HG02938 (cell line): Measurements from ENCODE around the gene KLK10.
"Not testable (repeated sequence)": the region's sequence is repeated elsewhere in the genome, so short reads cannot be mapped to it uniquely, and the experiment has no call there.

Experiments
- ATAC-seq: cut with Tn5 transposase; IDR thresholded peaks from one replicate; pipeline ENCODE4 v1.9.1; 2021; ENCODE audit warnings: mild to moderate bottlenecking, moderate library complexity; ENCODE audit not compliant: unreplicated experiment

Gene KLK10

DNA sequence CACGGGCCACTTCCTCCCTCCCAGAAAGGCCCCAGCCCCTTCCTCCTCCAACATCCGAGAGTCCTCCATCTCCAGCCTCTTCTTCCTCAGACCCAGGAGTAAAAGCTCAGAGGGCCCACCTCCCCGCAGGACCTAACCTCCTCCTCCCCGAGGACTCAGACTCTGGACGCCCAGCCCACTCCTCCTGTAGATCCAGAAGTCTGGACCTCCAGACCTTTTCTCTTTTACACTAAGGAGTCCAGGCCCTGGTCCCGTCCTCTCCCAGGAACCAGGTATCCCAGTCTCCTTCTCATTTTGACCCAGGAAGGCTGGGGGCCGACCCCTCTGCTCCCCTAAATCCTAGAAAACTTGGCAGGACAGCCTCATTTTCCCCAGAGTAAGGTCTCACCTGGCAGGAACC is 16.2 kb downstream of the KLK10 start:
- ATAC-seq: no peak

DNA sequence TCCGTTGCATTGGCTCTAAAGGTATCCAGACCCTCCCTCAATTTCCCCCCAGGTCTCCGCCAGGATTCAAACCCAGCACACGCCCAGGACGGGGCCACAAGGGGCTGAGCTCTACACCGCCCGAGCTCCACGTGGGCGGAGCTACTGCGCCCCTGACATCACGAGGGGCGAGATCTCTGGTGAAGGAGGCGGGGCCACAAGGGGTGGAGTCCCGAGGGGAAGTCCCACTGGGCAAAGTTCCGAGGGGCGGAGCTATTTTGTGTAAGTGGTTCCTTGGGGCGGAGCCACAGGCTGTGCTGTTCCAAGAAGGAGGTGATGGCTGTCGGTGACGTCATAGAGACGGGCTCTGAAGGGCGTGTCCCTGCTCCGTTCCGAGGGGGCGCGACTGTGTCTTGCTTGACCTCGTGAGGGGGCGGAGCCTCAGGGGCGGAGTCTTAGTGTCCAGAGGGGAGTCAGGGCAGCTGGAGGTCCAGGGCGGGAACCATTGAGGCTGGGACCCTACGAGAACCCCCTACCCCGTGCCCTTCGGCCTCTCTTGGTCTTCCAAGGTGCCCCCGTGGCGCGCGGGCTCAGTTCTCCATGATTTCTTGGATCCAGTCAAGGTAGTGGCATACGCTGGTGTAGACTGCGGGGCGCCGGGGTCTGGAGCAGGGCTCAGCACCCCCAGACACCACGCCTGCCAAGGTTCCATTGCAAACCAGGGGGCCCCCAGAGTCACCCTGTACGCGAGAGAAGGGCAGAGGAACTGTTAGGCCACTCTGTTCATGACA is 16.8 kb downstream of the KLK10 start:
- ATAC-seq: no peak

DNA sequence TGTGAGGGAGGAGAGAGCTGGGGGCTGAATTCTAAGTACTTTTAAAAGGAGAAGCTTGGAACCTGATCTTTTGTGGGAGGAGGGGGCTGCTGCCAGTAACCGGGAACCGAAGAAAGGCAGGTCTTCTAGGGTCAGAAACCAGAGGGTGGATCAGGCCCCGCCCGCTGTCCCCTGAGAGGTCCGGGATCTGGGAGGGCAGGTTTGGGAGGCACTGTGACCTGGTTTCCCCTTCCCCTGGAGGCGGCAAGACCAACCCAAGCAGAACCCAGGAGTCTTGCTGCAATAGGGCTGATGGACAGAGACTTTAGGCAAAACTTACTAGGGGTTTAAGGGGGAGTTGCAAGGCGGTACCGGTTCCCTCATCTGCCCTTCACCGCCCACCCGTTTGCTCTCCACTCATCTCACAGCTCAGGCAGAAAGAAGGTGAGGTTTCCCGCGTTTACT is 17.4 kb downstream of the KLK10 start:
- no peak for ATAC-seq

- ATAC-seq: no peak
Observed at GRCh38 chr19:51001515-51001914, 18.0 kb downstream of the KLK10 start, which contains the start of gene KLK8. TSS of gene KLK8 (minus strand) at chr19:51001604. CDS start at chr19:51001167, 437 bp downstream.

- no peak for ATAC-seq
Observed at GRCh38 chr19:51000981-51001380, 18.5 kb downstream of the KLK10 start.

GRCh38 chr19:51000426-51000825 is 19.1 kb downstream of the KLK10 start:
- no peak for ATAC-seq

DNA sequence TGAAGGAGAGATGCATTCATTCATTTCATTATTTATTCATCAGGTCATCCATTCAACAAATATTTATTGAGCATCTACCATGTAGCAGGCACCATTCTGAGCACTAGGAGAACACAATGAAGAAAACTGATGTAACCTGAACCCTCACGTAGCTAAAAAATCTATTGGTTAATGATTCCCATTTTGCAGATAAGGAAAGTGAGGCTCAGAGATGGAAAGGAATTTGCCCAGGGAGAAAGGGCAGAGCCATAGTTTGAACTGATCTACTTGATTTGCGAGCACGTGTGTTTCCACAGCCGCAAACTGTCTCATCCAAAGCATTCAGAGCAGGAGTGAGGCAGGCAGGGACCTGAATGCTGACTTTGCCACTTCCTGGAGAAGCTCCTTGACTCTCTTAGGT is 20.8 kb downstream of the KLK10 start:
- no peak for ATAC-seq

GRCh38 chr19:50998061-50998460 is 21.4 kb downstream of the KLK10 start:
- no peak for ATAC-seq

GRCh38 chr19:50994129-50994528 is 25.4 kb downstream of the KLK10 start:
- ATAC-seq: no peak

GRCh38 chr19:50992666-50993035 is 26.9 kb downstream of the KLK10 start:
- no peak for ATAC-seq

GRCh38 chr19:50984416-50984815 is 35.1 kb downstream of the KLK10 start:
- not testable (repeated sequence) for ATAC-seq

- no peak for ATAC-seq
Observed at GRCh38 chr19:50983625-50984292, 35.8 kb downstream of the KLK10 start, which contains the start of gene KLK7. TSS of gene KLK7 (minus strand) at chr19:50983917. CDS start at chr19:50982399, 1,518 bp downstream.

- ATAC-seq: no peak
Observed at GRCh38 chr19:50982186-50982585, 37.3 kb downstream of the KLK10 start.

DNA sequence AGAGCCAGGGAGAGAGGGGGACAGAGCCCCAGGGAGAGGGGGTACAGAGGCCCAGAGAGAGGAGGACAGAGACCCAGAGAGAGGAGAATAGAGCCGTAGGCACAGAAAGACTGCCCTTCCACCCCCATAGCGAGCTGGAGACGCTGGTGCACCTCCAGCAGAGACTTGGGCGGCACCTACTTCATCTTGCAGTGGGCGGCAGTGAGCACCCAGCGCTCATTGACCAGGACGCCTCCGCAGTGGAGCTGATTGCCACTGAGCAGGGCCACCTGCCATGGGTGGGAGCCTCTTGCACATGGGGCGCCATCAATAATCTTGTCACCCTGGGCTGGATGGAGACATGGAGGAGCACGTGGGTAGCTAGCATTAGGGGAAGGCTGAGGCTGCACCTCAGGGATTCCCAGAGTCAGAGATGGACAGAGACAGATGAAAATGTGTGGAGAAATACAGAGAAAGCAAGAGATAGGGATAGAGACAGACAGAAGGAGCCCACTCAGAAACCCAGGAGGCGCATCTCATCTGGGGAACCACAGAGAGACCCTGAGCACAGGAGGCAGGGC is 37.8 kb downstream of the KLK10 start:
- no peak for ATAC-seq

DNA sequence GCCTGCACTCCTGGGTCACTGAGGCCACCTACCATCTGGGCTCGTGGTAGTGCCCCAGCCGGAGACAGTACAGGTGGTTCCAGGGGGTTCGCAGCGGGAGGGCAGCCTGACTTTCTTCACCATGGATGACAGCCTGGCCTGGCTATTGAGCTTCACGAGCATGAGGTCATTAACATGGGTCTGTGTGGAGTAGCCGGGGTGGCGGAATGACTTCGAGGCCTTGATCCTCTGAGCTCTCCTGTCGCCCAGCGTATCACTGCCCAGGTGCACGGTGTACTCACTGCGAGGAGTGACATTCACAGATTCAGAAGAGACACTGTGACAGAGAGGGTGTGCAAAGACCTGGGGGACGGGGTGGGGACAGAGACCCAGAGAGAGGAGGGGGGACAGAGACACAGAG is 39.3 kb downstream of the KLK10 start:
- ATAC-seq: no peak

DNA sequence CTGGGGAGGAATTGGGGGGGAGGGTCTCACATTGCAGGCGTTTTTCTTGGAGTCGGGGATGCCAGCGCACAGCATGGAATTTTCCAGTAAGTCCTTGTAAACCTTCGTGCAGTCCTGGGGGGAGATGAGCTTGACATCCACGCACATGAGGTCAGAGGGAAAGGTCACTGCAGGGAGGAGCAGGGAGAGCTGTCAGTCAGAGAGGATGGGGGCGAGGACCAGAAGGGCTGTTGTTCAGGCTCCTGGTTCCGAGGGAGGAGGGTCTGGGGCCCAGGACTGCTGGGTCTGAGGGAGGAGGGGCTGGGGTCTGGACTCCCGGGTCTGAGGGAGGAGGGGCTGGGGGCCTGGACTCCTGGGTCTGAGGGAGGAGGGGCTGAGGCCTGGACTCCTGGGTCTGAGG is 39.8 kb downstream of the KLK10 start:
- no peak for ATAC-seq

DNA sequence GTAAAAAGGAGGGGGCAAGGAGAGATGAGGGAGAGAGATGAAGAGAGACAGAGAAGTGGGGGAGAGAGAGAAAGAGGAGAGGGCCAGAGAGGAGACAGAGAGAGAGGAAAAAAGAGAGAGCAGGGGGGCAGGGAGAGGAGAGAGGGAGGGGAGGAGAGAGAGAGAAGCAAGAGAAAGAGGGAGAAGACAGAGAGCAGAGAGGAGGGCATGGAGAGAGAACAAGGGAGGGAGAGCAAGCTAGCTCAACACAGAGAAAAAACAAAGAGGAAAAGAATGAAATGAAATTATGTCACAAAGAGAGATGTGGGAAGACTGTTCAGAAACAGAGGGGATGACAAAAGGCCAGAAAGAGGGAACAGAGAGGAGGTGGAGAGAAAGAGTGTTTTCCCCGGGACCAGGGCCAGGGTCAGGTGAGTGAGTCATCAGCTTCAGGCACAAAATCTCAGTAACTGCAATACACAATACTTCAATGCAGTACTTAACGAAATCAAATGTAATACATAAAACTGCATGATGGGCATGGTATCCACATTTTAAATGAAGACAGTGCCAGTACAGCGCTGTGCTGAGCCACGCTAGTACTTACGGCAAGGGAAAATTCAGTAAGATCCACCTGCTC is 40.6 kb downstream of the KLK10 start:
- ATAC-seq: no peak

DNA sequence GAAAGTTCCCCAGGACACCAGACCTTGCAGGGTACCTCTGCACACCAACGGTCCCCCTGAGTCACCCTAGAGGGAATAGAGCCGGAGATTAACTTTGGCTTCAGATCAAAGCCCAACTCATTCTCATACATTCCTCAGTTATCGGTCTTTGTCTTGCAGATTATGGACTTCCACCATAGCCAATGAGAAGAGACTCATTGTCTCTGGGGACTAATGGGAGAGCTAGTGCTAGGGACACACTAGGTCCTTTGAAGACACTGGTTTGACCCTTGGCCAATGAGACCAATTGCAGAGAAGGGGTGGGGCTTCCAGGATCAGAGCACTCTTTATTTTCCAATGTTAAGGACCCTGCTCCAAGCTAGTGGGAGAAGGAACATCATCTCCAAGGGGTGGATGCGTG is 41.9 kb downstream of the KLK10 start:
- ATAC-seq: no peak

GRCh38 chr19:50975766-50976165 is 43.7 kb downstream of the KLK10 start:
- no peak for ATAC-seq

DNA sequence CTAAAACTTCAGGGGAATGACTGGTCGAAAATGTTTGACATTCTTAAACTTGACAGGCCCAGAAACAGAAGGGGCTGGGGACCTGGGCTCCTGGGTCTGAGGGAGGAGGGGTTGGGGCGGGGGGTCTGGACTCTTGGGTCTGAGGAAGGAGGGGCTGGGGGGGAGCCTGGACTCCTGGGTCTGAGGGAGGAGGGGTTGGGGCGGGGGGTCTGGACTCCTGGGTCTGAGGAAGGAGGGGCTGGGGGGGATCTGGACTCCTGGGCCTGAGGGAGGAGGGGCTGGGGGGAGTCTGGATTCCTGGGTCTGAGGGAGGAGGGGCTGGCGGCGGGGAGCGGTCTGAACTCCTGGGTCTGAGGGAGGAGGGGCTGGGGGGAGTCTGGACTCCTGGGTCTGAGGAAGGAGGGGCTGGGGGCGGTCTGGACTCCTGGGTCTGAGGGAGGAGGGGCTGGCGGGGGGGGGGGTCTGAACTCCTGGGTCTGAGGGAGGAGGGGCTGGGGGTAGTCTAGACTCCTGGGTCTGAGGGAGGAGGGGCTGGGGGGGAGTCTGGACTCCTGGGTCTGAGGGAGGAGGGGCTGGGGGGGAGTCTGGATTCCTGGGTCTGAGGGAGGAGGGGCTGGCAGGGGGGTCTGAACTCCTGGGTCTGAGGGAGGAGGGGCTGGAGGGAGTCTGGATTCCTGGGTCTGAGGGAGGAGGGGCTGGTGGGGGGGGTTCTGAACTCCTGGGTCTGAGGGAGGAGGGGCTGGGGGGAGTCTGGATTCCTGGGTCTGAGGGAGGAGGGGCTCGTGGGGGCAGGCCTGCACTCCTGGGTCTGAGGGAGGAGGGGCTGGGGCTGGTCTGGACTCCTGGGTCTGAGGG is 44.6 kb downstream of the KLK10 start:
- no peak for ATAC-seq
